HepG2 (cell line): ENCODE results near the gene CCDC192. TPM values are rescaled to one million over a fixed set of nuclear protein-coding genes. Genes with fewer than 3 reads are reported as not detected.

Source experiments
- ATAC-seq: fragments of 200-7000 bp; cut with Tn5 transposase; 3 replicates; pipeline ENCODE4 v1.9.1; 2020; ENCODE audit warnings: mild to moderate bottlenecking, moderate library complexity
- BruUV-seq: library from RNA; stranded (reverse); fragments of 400-500 nt; replicated peaks from 2 replicates; lab custom pipeline; 2021; lab: Mats Ljungman, UMichigan
- CTCF ChIA-PET: fragments of 300-600 bp; formaldehyde crosslinking; extraction: SDS; loops from one replicate; lab custom pipeline; 2021; ENCODE audit warnings: low total read pairs, inconsistent platforms, low intra/inter-chr PET ratio; lab: Yijun Ruan, JAX
- POLR2A ChIA-PET: fragments of 350-600 bp; sonication (Branson Sonifier 250); formaldehyde crosslinking; loops from one replicate; lab custom pipeline; 2020; ENCODE audit warnings: antibody characterized with exemption, inconsistent platforms; lab: Yijun Ruan, JAX
- DNase-seq: peaks from one replicate; pipeline ENCODE4 v3.0.0-alpha.2; 2015; ENCODE audit warnings: low spot score
- FAIRE-seq: peaks from 3 replicates; lab custom pipeline; 2011; peaks lifted over from hg19 to GRCh38; lab: Jason Lieb, UNC
- H2AFZ ChIP-seq: one replicate; pipeline ENCODE4 v1.6.1; 2011; ENCODE audit warnings: low read length, inconsistent platforms
- H3K27ac ChIP-seq: fragments of 300-600 bp; 3 replicates; pipeline ENCODE4 v1.8.0; 2011; ENCODE audit warnings: mixed run types, mild to moderate bottlenecking, mixed read lengths, low read length, inconsistent platforms; ENCODE audit not compliant: insufficient read depth; ENCODE audit errors: extremely low read length
- H3K27me3 ChIP-seq, 2 experiments: fragments of 200-600 bp in 1 of 2; 2 replicates in 1 of 2; 3 replicates in 1 of 2; pipeline versions ENCODE4 v1.6.0 to v1.8.0; 2011; ENCODE audit warnings: low read length in 2 of 2, mild to moderate bottlenecking in 2 of 2, moderate library complexity in 2 of 2, inconsistent platforms in 1 of 2; ENCODE audit not compliant: insufficient read depth in 2 of 2, control insufficient read depth in 1 of 2
- H3K36me3 ChIP-seq, 2 experiments: fragments of 200-600 bp in 1 of 2; replicated peaks in 1 of 2; 2 replicates in 1 of 2; 3 replicates in 1 of 2; pipeline versions ENCODE4 v1.5.1 to v1.8.0; 2011; ENCODE audit warnings: low read length in 2 of 2, inconsistent platforms in 1 of 2; ENCODE audit not compliant: insufficient read depth in 2 of 2, control insufficient read depth in 1 of 2
- H3K4me1 ChIP-seq: 2 replicates; pipeline ENCODE4 v1.5.1; 2012; ENCODE audit warnings: low read length, inconsistent platforms; ENCODE audit not compliant: insufficient read depth
- H3K4me2 ChIP-seq: 2 replicates; pipeline ENCODE4 v1.6.0; 2011; ENCODE audit warnings: low read depth, low read length, inconsistent platforms
- H3K4me3 ChIP-seq, 3 experiments: fragments of 200-600 bp in 1 of 3; sonication (generic), shearing (Covaris generic) in 1 of 3; replicated peaks in 1 of 3; 2 replicates each; pipeline ENCODE4 v1.5.1; 2011 to 2016; ENCODE audit warnings: low read length in 3 of 3, inconsistent platforms in 2 of 3, low read depth in 2 of 3, mild to moderate bottlenecking in 2 of 3, control low read depth in 1 of 3, mixed read lengths in 1 of 3; ENCODE audit not compliant: insufficient read depth in 1 of 3
- H3K79me2 ChIP-seq: one replicate; pipeline ENCODE4 v1.6.1; 2011; ENCODE audit warnings: low read length, inconsistent platforms; ENCODE audit not compliant: insufficient read depth
- H3K9ac ChIP-seq: 2 replicates; pipeline ENCODE4 v1.6.0; 2011; ENCODE audit warnings: mild to moderate bottlenecking, low read depth, low read length, inconsistent platforms; ENCODE audit not compliant: insufficient read depth
- H3K9me3 ChIP-seq: 2 replicates; pipeline ENCODE4 v1.5.1; 2012; ENCODE audit warnings: mild to moderate bottlenecking, low read length
- H4K20me1 ChIP-seq: 2 replicates; pipeline ENCODE4 v1.6.0; 2011; ENCODE audit warnings: inconsistent platforms, mild to moderate bottlenecking, low read length, moderate library complexity; ENCODE audit not compliant: insufficient read depth
- JUN ChIP-seq: sonication (generic); formaldehyde crosslinking; IDR thresholded peaks from 2 replicates; pipeline ENCODE4 v1.4.0; 2020; ENCODE audit warnings: mild to moderate bottlenecking, missing genetic modification reagents
- TAF15 ChIP-seq: fragments of 200-400 bp; formaldehyde crosslinking; IDR thresholded peaks from one replicate; pipeline ENCODE4 v1.6.1; 2018; ENCODE audit warnings: mild to moderate bottlenecking, low read depth, low read length; ENCODE audit not compliant: poor library complexity, severe bottlenecking
- TARDBP ChIP-seq: sonication (generic); formaldehyde crosslinking; IDR thresholded peaks from 2 replicates; pipeline ENCODE4 v1.8.0; 2022; ENCODE audit warnings: mild to moderate bottlenecking, missing genetic modification reagents
- THYN1 ChIP-seq: sonication (generic); formaldehyde crosslinking; IDR thresholded peaks from 2 replicates; pipeline ENCODE4 v1.8.1; 2023; ENCODE audit warnings: low read depth, mild to moderate bottlenecking, moderate library complexity, missing genetic modification reagents, borderline replicate concordance
- ZNF558 ChIP-seq: sonication (generic); formaldehyde crosslinking; IDR thresholded peaks from 2 replicates; pipeline ENCODE4 v1.9.0; 2022; ENCODE audit warnings: mild to moderate bottlenecking, missing genetic modification reagents, borderline replicate concordance
- ZNF781 ChIP-seq: sonication (generic); formaldehyde crosslinking; IDR thresholded peaks from 2 replicates; pipeline ENCODE4 v1.5.1; 2020; ENCODE audit warnings: borderline replicate concordance, mild to moderate bottlenecking, missing genetic modification reagents; ENCODE audit errors: not compliant biosample characterization
- ZZZ3 ChIP-seq: sonication (generic); formaldehyde crosslinking; IDR thresholded peaks from 2 replicates; pipeline ENCODE4 v1.4.0; 2020; ENCODE audit warnings: missing genetic modification reagents, mild to moderate bottlenecking, borderline replicate concordance
- WGBS: methylation state at CpG from one replicate; pipeline ENCODE4 v1.1.6; 2017; ENCODE audit warnings: low lambda C conversion rate; 5-methylcytosine and 5-hydroxymethylcytosine counted together
- in situ Hi-C: cut with HindIII; loops from 2 replicates; pipeline ENCODE4 v1.10.0; 2017; ENCODE audit warnings: low pct_unique_long_range_greater_than_20kb; ENCODE audit not compliant: extremely low pct_ligation_motif_present
- intact Hi-C: fragments of 100-400 bp; cut with micrococcal nuclease; formaldehyde crosslinking; loops from one replicate; pipeline ENCODE4 v1.10.0; 2022; ENCODE audit not compliant: unreplicated experiment
- polyA plus RNA-seq, 8 experiments: library from polyadenylated mRNA; depleted of rRNA in 3 of 8; stranded (reverse) in 7 of 8; unstranded in 1 of 8; fragments of >200 nt; fragmentation: Illumina TruSeq in 4 of 8; extraction: Trizol in 4 of 8; gene quantifications; 2 replicates each; pipeline versions ENCODE4 v1.2.1 to v1.2.3, GENCODE V29; 2011 to 2016; ENCODE audit warnings: low read depth in 4 of 8, missing spikeins in 1 of 8, mixed read lengths in 1 of 8; ENCODE audit not compliant: insufficient read depth in 1 of 8
- total RNA-seq, 5 experiments: library from RNA; depleted of rRNA; stranded (reverse); fragments of >200 nt; fragmentation: Illumina TruSeq; extraction: Trizol; gene quantifications; 2 replicates each; pipeline ENCODE4 v1.2.3, GENCODE V29; 2016; ENCODE audit warnings: low read depth in 1 of 5
- TF ChIP-seq, protein P1 (sequence below): sonication (generic); formaldehyde crosslinking; IDR thresholded peaks from 2 replicates; pipeline ENCODE4 v1.5.1; 2020; ENCODE audit warnings: mild to moderate bottlenecking, moderate library complexity, missing genetic modification reagents

Gene CCDC192
- total and polyA plus RNA-seq, 2 of the 13 experiments (the other 11 are each of a cell fraction or from before 2014, with no cell fraction given): not detected

DNA sequence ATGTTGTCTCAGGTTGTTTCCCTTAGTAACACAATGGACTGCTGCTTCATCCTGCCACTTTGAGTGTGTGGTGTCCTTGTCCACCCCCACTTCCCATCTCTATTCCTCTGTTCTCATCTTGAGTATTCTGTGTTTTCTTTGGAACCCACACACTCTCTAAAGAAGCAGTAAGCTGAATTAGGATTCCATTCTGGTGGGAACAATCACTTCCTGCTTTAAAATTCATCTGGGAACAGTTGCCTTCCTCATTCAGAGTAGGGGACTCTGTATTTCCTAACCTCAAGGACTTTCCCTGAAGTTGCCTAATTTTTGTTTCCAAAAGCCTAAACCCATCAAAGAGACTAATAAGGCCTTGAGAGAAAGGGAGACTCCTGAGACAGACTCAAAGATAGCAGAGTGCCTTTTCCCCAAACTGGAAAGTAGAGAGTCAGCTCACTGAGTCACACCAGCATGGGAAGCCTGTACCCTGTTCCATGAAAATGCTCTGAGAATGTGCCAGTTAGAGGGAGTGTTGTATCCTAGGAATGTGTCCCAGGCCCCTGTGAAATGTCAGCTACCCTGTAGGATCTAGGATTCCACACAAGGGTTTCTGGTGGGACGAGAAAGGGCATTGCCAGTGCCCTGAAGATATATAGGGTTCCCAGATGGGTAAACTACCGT, 63.6 kb downstream of the CCDC192 start:
- 0% methylated on average over 2 of the region's 2 CpGs for WGBS
- no peak overlapping the region for H2AFZ ChIP-seq
- H3K9ac ChIP-seq: no peak overlapping the region
- H3K27ac ChIP-seq: no peak overlapping the region
- H3K4me1 ChIP-seq: no peaks in the 10 kb centered on the region
- no peak overlapping the region for H3K4me3 ChIP-seq
- ChIA-PET CTCF (no interaction called here), POLR2A (no interaction called here)
- no peaks in the 10 kb centered on the region for H3K27me3 ChIP-seq
- TF ChIP-seq ZNF781 (CRISPR knock-in tag) (no peak), THYN1 (CRISPR knock-in tag) (no peak), ZZZ3 (CRISPR knock-in tag) (no peak), TARDBP (CRISPR knock-in tag) (no peak), TAF15 (no peak), ZNF558 (CRISPR knock-in tag) (no peak), JUN (CRISPR knock-in tag) (no peak)
- TF ChIP-seq, protein P1, sequence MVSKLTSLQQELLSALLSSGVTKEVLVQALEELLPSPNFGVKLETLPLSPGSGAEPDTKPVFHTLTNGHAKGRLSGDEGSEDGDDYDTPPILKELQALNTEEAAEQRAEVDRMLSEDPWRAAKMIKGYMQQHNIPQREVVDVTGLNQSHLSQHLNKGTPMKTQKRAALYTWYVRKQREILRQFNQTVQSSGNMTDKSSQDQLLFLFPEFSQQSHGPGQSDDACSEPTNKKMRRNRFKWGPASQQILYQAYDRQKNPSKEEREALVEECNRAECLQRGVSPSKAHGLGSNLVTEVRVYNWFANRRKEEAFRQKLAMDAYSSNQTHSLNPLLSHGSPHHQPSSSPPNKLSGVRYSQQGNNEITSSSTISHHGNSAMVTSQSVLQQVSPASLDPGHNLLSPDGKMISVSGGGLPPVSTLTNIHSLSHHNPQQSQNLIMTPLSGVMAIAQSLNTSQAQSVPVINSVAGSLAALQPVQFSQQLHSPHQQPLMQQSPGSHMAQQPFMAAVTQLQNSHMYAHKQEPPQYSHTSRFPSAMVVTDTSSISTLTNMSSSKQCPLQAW (CRISPR knock-in tag): no peak
- no peak for FAIRE-seq
- H4K20me1 ChIP-seq: no peaks in the 10 kb centered on the region
- H3K79me2 ChIP-seq: no peaks in the 10 kb centered on the region
- no peaks in the 10 kb centered on the region for H3K36me3 ChIP-seq
- in situ Hi-C loops (no loop called here), intact Hi-C loops (no loop called here)
- H3K4me2 ChIP-seq: no peak overlapping the region
- ATAC-seq: no peak
- no peak for DNase-seq
- no peaks in the 10 kb centered on the region for H3K9me3 ChIP-seq
- no TSS peak for BruUV-seq
